CD4-positive, alpha-beta T cell treated with Interleukin-2 at 100 ng/mL for 4 hours (primary cell): ENCODE data around the gene ELOA.
"Not testable (repeated sequence)": the region's sequence is repeated elsewhere in the genome, so short reads cannot be mapped to it uniquely, and the experiment has no call there.

Experiments used
- DNase-seq: peaks from one replicate; pipeline ENCODE4 v3.0.0-alpha.2; 2020; ENCODE audit warnings: low spot score

Gene ELOA

GRCh38 chr1:23743287-23744152 is at the start of gene ELOA:
Gene ELOA, plus strand, starts transcription at chr1:23743471. Its CDS starts 33 bp downstream, at chr1:23743504.
- DNase-seq: peak; percentile 69

DNA sequence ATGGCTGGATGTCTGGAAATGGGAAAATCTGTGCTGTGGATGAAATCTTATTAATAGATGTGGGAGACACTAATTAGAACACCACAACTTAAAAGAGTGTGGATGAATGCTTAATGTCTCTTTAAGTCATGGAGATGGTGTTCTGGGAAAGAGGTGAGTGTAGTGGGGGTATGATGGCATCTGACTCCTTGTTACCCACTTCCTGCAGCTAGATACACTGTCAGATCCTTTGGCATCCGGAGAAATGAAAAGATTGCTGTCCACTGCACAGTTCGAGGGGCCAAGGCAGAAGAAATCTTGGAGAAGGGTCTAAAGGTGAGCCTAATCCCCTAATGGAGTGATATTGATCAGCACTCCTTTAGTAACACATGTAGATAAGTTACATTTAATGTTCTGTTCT is 49.7 kb upstream of the ELOA start:
- no peak for DNase-seq

DNA sequence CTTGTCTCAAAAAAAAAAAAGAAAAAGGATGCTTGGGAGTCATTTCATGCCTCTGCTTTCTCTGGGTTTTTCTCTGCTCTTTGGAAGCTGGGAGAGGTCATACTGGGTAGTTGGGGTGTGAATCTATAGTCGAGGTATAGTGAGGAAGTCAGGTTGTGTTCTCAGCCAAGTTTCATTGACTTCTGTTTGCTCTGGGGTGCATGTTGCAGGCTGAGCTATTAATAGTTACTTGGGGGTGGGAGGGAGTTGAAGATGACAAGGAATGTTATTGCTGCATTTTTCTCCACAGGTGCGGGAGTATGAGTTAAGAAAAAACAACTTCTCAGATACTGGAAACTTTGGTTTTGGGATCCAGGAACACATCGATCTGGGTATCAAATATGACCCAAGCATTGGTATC is 48.9 kb upstream of the ELOA start:
- no peak for DNase-seq

- no peak for DNase-seq
Observed at GRCh38 chr1:23695667-23696066, 47.6 kb upstream of the ELOA start.

GRCh38 chr1:23696335-23696989 is 46.8 kb upstream of the ELOA start:
- DNase-seq: no peak

- DNase-seq: no peak
Observed at GRCh38 chr1:23698466-23698865, 44.8 kb upstream of the ELOA start.

DNA sequence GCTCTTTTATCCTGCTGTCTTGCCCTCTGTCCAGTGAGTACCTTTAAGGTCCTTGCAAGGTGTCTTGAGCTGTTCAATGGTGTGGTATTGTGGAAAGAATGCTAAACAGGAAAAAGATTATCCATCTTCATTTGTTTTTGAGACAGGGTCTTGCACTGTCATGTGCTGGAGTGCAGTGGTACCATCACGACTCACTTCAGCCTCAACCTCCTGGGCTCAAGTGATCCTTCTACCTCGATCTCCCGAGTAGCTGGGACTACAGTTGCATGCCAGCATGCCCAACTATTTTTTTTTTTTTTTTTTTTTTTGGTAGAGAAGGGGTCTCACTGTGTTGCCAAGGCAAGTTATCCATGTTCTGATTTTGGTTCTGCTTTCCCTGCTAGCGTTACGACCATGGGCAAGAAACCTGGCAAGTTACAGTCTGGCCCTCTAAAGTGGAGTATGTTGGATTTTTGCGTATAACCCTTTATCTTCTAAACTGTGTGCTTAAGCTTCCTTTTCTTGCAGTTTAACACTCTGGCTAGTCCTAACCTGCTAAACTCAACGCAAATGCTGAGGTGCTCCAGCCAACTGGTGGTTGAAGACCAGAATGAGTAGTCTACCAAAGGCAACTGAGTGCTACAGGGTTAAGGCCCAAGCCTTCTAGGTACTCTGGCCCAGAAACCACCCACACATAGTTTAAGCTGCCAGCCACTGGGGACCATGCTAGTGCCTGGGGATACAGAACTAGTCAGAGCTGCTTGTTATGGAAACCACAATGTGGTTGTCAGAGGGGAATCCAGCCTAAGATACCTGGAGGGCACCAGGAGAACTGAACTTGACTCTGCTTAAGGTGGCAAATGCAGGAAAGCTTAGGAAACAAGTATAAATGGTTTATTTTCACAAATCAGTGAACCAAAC is 43.7 kb upstream of the ELOA start:
- DNase-seq: no peak

GRCh38 chr1:23701310-23701709 is 42.0 kb upstream of the ELOA start:
- DNase-seq: no peak

DNA sequence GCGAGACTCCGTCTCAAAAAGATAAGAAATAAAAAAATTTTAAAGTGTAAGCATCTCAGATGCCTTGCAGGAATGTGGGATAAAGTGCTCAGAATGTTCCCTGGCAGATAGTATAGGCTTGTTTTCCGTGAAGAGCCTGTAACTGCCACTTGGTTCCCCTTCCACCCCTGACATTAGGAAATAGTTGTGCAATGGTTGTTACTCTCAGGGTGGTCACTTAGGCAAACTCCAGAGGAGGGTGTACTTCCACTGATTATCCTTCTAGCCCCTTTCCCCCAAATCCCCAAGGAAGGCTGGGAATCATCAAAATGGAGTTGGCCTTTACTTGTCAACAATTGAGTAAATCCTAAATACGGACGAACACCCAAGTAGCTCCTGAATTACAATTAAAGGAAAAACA is 41.3 kb upstream of the ELOA start:
- DNase-seq: no peak

DNA sequence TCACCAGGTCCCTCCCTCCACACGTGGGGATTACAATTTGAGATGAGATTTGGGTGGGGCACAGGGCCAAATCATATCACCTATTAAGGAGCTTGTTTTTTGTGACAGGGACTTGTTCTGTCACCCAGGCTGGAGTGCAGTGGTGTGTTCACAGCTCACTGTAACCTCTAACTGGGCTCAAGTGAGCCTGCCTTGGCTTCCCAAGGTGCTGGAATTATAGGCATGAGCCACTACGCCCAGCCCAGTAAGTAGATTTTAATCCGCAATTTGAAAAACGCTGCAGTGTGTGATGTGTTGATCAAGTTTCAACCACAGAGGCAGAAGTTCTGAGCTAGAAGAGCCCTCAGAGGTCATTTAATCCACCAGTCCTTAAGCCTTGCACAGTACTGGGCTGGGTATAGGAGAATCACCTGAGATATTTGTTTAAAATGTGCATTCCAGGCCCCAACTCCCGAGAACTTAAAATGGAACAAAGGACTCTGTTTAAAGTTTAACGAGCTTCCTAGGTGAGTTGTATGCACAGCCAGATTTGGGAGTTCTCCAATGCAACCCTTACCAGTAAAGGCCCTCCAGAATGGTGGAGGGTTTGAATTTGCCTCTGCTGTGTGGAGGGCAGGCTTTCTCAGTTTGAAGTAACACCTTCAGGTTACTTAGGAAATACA is 38.3 kb upstream of the ELOA start:
- no peak for DNase-seq

DNA sequence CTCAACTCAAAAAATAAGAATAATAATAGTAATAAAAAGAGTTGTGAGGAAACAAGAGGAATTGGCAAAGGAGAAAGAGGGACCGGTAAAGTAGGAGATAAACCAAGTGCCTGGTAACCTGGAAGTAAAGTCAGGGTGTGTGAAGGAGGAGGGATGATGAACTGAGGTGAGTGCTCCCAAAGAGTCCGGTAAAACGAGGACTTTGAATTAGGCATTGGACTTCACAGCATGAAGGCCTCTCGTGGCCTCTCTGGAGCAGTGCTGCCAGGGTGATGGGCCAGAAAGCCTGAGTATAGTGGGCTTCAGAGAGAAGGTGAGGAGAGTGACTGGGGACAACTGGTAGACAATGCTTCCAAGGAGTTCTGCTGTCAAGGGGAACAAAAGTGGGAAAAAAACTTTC is 34.0 kb upstream of the ELOA start:
- DNase-seq: no peak

GRCh38 chr1:23718482-23718881 is 24.8 kb upstream of the ELOA start:
- no peak for DNase-seq

DNA sequence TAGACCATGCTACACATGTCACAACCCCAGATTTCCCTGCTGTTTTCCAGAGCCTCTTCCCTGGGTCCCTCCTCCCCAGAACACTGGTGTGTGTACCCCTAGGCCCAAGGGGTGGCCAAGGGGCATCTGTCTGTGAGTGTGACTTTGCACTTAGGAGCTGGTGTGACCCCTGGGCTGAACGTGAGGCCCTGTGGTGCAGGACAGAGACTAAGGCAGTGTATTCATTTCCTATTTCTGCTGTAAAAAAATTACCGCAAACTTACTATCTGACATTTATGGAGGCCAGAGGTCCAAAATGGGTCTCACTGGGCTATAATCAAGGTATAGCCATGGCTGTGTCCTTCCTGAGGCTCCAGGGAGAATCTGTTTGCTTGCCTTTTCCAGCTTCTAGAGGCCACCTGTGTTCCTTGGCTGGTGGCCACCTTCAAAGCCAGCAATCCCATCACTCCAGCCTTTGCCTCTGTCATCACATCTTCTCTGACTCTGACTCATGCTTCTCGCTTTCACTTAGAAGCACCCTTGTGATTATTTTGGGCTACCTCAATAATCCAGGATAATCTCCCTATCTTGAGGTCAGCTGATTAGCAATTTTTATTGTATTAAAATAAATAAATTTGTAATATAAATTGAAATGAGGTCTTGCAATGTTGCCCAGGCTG is 24.0 kb upstream of the ELOA start:
- no peak for DNase-seq

DNA sequence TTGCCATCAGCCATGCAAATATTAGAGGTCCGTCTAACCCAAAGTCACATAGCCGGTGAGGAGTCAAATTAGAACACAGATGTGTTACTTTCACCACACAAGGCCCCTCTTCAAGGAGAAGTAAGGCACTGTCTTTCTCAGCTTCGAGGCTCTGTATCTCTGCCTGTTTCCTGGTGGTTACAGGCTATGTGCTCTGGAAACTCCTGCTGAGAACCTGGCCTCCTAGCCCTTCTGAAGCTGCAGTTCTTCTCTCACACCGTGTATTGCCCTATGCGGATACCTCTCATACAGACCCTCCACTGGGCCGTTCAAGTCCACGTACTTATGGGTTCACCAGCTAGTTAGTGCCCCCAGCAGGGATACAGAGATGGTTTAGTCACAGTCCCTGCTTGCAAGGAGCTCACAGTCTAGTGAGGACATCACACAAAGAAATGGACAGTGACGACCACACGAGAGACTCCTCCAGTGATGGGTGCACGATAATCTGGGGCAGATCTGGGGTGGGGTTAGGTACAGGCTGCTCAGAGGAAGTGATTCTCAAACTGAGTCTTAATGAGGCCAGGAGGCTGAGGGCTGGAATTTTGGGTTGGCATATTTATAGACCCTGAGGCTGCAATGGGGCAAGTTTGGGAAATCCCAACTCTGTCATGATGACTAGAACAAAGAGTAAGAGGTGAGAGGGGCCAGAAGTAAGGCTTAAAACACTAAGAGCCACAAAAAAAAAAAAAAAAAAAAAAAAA is 22.8 kb upstream of the ELOA start:
- DNase-seq: peak; percentile 36

DNA sequence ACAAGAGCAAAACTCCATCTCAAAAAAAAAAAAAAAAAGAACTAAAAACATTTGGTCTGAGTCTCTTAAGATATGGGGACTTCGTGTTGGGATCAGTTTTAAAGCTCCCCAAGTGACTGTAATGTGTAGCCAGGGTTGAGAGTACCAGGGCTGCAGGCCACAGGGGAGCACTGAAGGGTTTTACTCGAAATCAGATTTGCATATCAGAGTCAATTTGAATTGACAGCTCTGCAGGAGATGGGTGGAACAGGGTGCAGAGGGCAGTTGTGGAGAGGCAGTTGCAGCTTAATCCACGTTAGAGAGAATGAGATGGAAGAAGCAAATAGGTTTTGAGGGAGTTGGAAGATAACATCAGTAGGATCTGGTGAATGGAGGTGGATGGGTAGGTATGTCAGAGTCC is 20.6 kb upstream of the ELOA start:
- no peak for DNase-seq

DNA sequence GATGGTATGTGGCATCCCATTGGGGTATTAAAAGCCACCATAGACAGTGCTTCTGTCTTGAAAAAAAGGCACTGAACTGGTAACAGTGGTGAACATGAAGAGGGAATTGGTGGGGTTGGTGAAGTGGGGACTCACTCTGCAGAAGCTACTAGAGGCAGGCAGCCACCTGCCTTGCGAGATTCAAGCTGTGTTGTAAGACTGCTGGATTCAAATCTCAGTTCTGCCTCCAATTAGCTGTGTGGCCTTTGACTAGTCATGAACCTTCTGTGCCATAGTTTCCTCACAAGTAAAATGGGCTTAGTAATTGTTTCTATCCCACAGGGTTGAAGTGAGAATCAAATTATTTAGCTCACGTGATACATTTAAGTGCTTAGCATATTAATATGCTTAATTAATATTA is 16.6 kb upstream of the ELOA start:
- no peak for DNase-seq

GRCh38 chr1:23727362-23727811 is 15.9 kb upstream of the ELOA start:
- no peak for DNase-seq

GRCh38 chr1:23732363-23733224 is 10.7 kb upstream of the ELOA start:
- DNase-seq: no peak

- DNase-seq: not testable (repeated sequence)
Observed at GRCh38 chr1:23733281-23733680, 10.0 kb upstream of the ELOA start.
